ENCODE data around the gene PHF21B.

PHF21B gene

DNA sequence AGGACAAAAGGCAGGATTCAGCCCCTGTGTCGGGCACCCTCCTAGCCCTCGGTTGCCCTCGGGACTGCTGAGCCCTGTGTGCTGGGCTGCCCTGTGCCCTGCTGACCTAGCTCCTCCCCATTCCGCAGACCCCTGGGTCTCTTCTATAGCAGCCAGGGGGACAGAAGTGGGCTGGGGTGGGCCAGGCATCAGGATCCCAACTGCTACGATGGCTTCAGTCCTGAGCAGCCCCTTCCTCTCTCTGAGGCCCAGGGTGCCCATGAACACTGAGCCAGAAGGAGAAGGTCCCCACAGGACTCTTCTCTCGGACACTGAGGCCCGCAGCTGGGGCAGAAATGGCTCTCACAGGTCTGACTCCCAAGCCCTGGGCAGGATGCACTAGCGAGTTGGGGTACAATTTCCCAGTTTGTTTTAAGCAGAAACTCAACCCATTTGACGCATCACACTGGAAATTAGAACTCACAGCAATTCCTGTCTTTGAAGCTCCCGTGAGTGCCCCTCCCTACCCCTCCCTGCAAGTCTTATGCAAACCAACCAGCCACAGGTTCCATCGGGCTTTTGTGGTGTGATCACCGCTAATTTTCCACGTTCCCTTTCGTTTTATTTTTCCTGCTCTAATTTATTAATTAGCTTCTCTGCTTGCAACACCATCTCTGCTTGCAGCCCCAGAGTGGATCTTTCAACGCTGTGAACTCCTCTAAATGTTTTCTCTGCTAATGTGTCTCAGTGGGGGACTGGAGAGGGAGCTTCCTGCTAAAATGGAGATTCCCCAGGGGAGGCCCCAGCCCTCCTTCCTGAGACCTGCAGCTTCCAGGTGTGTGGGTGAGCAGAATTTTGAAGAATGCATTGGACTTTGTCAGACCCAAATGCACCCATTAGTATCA, 56.7 kb downstream of the PHF21B start:
- H4K8ac ChIP-seq (ENCODE audit: low read length), result no peak overlapping the region
- H3K14ac ChIP-seq (ENCODE audit: low read length in 2 of 2), result no peak overlapping the region
- peaks cover 4% of the 10 kb centered on the region for H3K9me3 ChIP-seq (ENCODE audit: control insufficient read depth, low read length)
- H2BK5ac ChIP-seq (ENCODE audit: low read depth, low read length, poor library complexity, severe bottlenecking), result no peak overlapping the region
- H3K79me1 ChIP-seq (replicated peaks; ENCODE audit: low read length, poor library complexity, severe bottlenecking), result no peaks in the 10 kb centered on the region
- no peak overlapping the region for H2BK15ac ChIP-seq (ENCODE audit: low read depth, poor library complexity, severe bottlenecking)
- H3K18ac ChIP-seq (ENCODE audit: low read depth in 1 of 2, low read length in 2 of 2), result no peak overlapping the region
- no peak overlapping the region for H3K4ac ChIP-seq (ENCODE audit: low read depth in 1 of 2, low read length in 2 of 2)
- H2BK120ac ChIP-seq (ENCODE audit: low read depth, low read length), result no peak overlapping the region
- H3K4me3 ChIP-seq (ENCODE audit: insufficient read depth in 1 of 2, low read depth in 1 of 2, low read length in 2 of 2), result no peak overlapping the region
- no peak overlapping the region for H2BK12ac ChIP-seq (ENCODE audit: low read length in 2 of 2)
- no peak overlapping the region for H2AK5ac ChIP-seq (ENCODE audit: low read length, severe bottlenecking)
- no peak overlapping the region for H4K91ac ChIP-seq (ENCODE audit: low read length)
- no peak overlapping the region for H2AFZ ChIP-seq (ENCODE audit: low read depth, low read length)
- DNase-seq, result no peak
- H3K23ac ChIP-seq (ENCODE audit: low read length in 2 of 2), result no peak overlapping the region
- no peaks in the 10 kb centered on the region for H3K4me1 ChIP-seq (ENCODE audit: control insufficient read depth, insufficient read depth, low read depth, low read length)
- peaks cover 32 to 77% of the 10 kb centered on the region in 2 experiments for H3K27me3 ChIP-seq (ENCODE audit: control insufficient read depth in 1 of 2, insufficient read depth in 1 of 2, low read length in 2 of 2)
- WGBS, result 58% methylated on average over 15 of the region's 15 CpGs
- no peak overlapping the region for H3K9ac ChIP-seq (ENCODE audit: low read length)
- H3K4me2 ChIP-seq (ENCODE audit: low read length, poor library complexity, severe bottlenecking), result no peak overlapping the region
- H3K27ac ChIP-seq (ENCODE audit: low read length, poor library complexity, severe bottlenecking), result no peak overlapping the region
- no peaks in the 10 kb centered on the region for H3K36me3 ChIP-seq (ENCODE audit: control insufficient read depth in 1 of 2, insufficient read depth in 2 of 2, low read depth in 1 of 2, low read length in 2 of 2)

DNA sequence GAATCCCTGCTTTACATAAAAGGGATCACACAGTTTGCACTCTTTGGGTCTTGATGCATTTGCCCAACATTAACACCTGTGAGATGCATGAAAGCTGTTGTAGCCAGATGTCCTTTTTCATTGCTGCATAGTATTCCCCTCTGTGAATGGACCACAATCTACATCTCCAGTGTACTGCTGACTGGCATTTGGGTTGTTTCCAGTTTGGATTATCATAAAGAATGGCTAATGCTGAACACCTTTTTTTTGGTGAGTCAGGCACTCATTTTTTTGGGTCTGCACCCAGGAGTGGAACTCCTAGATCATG, 58.3 kb downstream of the PHF21B start:
- Histone ChIP-seq H3K23ac (ENCODE audit: low read length in 2 of 2) (no peak overlapping the region), H3K4me3 (ENCODE audit: insufficient read depth in 1 of 2, low read depth in 1 of 2, low read length in 2 of 2) (no peak overlapping the region), H3K27ac (ENCODE audit: low read length, poor library complexity, severe bottlenecking) (no peak overlapping the region)

DNA sequence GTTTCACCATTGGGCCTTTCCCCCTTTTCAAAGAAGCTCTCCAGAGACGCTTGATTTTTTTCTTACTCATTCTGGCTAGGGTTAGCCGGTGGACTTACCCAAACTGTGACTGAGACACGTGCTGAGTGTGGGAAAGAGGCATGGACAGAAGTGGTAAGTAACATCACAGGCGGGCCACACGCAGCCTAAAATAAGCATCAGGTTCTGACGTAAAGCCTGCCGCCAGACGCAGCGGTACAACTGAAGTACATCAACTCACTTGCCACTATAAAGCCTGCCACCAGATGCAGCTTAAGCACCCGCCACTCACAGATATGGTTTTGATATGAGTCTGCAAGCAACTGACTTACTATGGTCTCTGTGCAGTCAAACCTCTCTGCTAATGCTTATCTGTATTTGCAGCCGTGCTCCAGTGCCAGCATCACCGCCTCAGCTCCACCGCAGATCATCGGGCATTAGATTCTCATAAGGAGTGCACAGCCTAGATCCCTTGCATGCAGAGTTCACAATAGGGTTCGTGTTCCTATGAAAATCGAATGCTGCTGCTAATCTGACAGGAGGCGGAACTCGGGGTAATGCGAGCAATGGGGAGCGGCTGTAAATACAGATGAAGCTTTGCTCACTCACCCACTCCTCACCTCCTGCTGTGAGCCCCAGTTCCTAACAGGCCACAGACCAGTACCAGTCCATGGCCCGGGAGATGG, 58.8 kb downstream of the PHF21B start:
- no peak overlapping the region for H3K14ac ChIP-seq (ENCODE audit: low read length in 2 of 2)
- H2BK15ac ChIP-seq (ENCODE audit: low read depth, poor library complexity, severe bottlenecking), result no peak overlapping the region
- no peak overlapping the region for H4K8ac ChIP-seq (ENCODE audit: low read length)
- peaks cover 26 to 75% of the 10 kb centered on the region in 2 experiments for H3K27me3 ChIP-seq (ENCODE audit: control insufficient read depth in 1 of 2, insufficient read depth in 1 of 2, low read length in 2 of 2)
- H3K4me2 ChIP-seq (ENCODE audit: low read length, poor library complexity, severe bottlenecking), result no peak overlapping the region
- no peaks in the 10 kb centered on the region for H3K79me1 ChIP-seq (replicated peaks; ENCODE audit: low read length, poor library complexity, severe bottlenecking)
- H2AFZ ChIP-seq (ENCODE audit: low read depth, low read length), result no peak overlapping the region
- no peak overlapping the region for H3K23ac ChIP-seq (ENCODE audit: low read length in 2 of 2)
- H2BK5ac ChIP-seq (ENCODE audit: low read depth, low read length, poor library complexity, severe bottlenecking), result no peak overlapping the region
- no peak overlapping the region for H4K91ac ChIP-seq (ENCODE audit: low read length)
- H3K27ac ChIP-seq (ENCODE audit: low read length, poor library complexity, severe bottlenecking), result no peak overlapping the region
- no peak overlapping the region for H2AK5ac ChIP-seq (ENCODE audit: low read length, severe bottlenecking)
- 89% methylated on average over 21 of the region's 21 CpGs for WGBS
- no peaks in the 10 kb centered on the region for H3K36me3 ChIP-seq (ENCODE audit: control insufficient read depth in 1 of 2, insufficient read depth in 2 of 2, low read depth in 1 of 2, low read length in 2 of 2)
- H3K9me3 ChIP-seq (ENCODE audit: control insufficient read depth, low read length), result peaks cover 4% of the 10 kb centered on the region
- H3K9ac ChIP-seq (ENCODE audit: low read length), result no peak overlapping the region
- H3K4me3 ChIP-seq (ENCODE audit: insufficient read depth in 1 of 2, low read depth in 1 of 2, low read length in 2 of 2), result no peak overlapping the region
- no peak overlapping the region for H3K18ac ChIP-seq (ENCODE audit: low read depth in 1 of 2, low read length in 2 of 2)
- H2BK12ac ChIP-seq (ENCODE audit: low read length in 2 of 2), result no peak overlapping the region
- DNase-seq, result no peak
- H3K4ac ChIP-seq (ENCODE audit: low read depth in 1 of 2, low read length in 2 of 2), result no peak overlapping the region
- H2BK120ac ChIP-seq (ENCODE audit: low read depth, low read length), result no peak overlapping the region
- no peaks in the 10 kb centered on the region for H3K4me1 ChIP-seq (ENCODE audit: control insufficient read depth, insufficient read depth, low read depth, low read length)

More for the DNA sequence above, 58.3 kb downstream of the PHF21B start:
- Histone ChIP-seq H2BK15ac (ENCODE audit: low read depth, poor library complexity, severe bottlenecking) (no peak overlapping the region), H3K18ac (ENCODE audit: low read depth in 1 of 2, low read length in 2 of 2) (no peak overlapping the region), H3K79me1 (replicated peaks; ENCODE audit: low read length, poor library complexity, severe bottlenecking) (no peaks in the 10 kb centered on the region), H2BK5ac (ENCODE audit: low read depth, low read length, poor library complexity, severe bottlenecking) (no peak overlapping the region), H4K91ac (ENCODE audit: low read length) (no peak overlapping the region), H3K9me3 (ENCODE audit: control insufficient read depth, low read length) (peaks cover 4% of the 10 kb centered on the region), H3K4ac (ENCODE audit: low read depth in 1 of 2, low read length in 2 of 2) (no peak overlapping the region), H2BK12ac (ENCODE audit: low read length in 2 of 2) (no peak overlapping the region), H3K4me1 (ENCODE audit: control insufficient read depth, insufficient read depth, low read depth, low read length) (no peaks in the 10 kb centered on the region), H4K8ac (ENCODE audit: low read length) (no peak overlapping the region), H2AFZ (ENCODE audit: low read depth, low read length) (no peak overlapping the region), H3K14ac (ENCODE audit: low read length in 2 of 2) (no peak overlapping the region), H2AK5ac (ENCODE audit: low read length, severe bottlenecking) (no peak overlapping the region), H3K27me3 (ENCODE audit: control insufficient read depth in 1 of 2, insufficient read depth in 1 of 2, low read length in 2 of 2) (peaks cover 26 to 75% of the 10 kb centered on the region in 2 experiments), H3K9ac (ENCODE audit: low read length) (no peak overlapping the region), H3K4me2 (ENCODE audit: low read length, poor library complexity, severe bottlenecking) (no peak overlapping the region), H3K36me3 (ENCODE audit: control insufficient read depth in 1 of 2, insufficient read depth in 2 of 2, low read depth in 1 of 2, low read length in 2 of 2) (no peaks in the 10 kb centered on the region), H2BK120ac (ENCODE audit: low read depth, low read length) (no peak overlapping the region)
- no peak for DNase-seq

DNA sequence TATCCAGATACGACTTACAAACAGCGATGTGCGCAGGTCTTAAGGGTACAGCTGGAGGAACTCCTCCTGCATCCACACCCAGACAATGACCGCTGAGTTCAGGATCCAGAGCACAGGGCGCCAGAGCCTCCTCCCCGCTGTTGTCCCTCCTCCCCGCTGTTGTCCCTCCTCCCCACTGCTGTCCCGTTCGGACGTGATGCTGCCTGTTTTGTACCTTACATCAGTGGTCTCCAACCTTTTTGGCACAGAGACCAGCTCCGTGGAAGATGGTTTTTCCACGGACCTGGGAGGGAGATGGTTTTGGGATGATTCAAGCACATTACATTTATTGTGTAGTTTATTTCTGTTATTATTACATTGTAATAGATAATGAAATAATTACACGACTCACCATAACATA, 62.0 kb downstream of the PHF21B start:
- Histone ChIP-seq H3K4me3 (ENCODE audit: insufficient read depth in 1 of 2, low read depth in 1 of 2, low read length in 2 of 2) (no peak overlapping the region), H3K27ac (ENCODE audit: low read length, poor library complexity, severe bottlenecking) (no peak overlapping the region), H3K18ac (ENCODE audit: low read depth in 1 of 2, low read length in 2 of 2) (no peak overlapping the region), H2AFZ (ENCODE audit: low read depth, low read length) (no peak overlapping the region), H4K91ac (ENCODE audit: low read length) (no peak overlapping the region), H4K8ac (ENCODE audit: low read length) (no peak overlapping the region), H3K4me2 (ENCODE audit: low read length, poor library complexity, severe bottlenecking) (no peak overlapping the region), H2BK15ac (ENCODE audit: low read depth, poor library complexity, severe bottlenecking) (no peak overlapping the region), H2BK5ac (ENCODE audit: low read depth, low read length, poor library complexity, severe bottlenecking) (no peak overlapping the region), H3K79me1 (replicated peaks; ENCODE audit: low read length, poor library complexity, severe bottlenecking) (no peaks in the 10 kb centered on the region), H3K36me3 (ENCODE audit: control insufficient read depth in 1 of 2, insufficient read depth in 2 of 2, low read depth in 1 of 2, low read length in 2 of 2) (no peaks in the 10 kb centered on the region), H2BK12ac (ENCODE audit: low read length in 2 of 2) (no peak overlapping the region), H3K9me3 (ENCODE audit: control insufficient read depth, low read length) (peaks cover 4% of the 10 kb centered on the region), H3K4ac (ENCODE audit: low read depth in 1 of 2, low read length in 2 of 2) (no peak overlapping the region), H2AK5ac (ENCODE audit: low read length, severe bottlenecking) (no peak overlapping the region), H2BK120ac (ENCODE audit: low read depth, low read length) (no peak overlapping the region), H3K14ac (ENCODE audit: low read length in 2 of 2) (no peak overlapping the region), H3K23ac (ENCODE audit: low read length in 2 of 2) (no peak overlapping the region), H3K4me1 (ENCODE audit: control insufficient read depth, insufficient read depth, low read depth, low read length) (no peaks in the 10 kb centered on the region), H3K9ac (ENCODE audit: low read length) (no peak overlapping the region), H3K27me3 (ENCODE audit: control insufficient read depth in 1 of 2, insufficient read depth in 1 of 2, low read length in 2 of 2) (peaks cover 2 to 70% of the 10 kb centered on the region in 2 experiments)
- no peak for DNase-seq
- 90% methylated on average over 12 of the region's 13 CpGs for WGBS

Measured in mesenchymal stem cell (in vitro differentiated cells and primary cell).